Measurements from ENCODE around the gene TMEM63A. TPM values are rescaled to one million over a fixed set of nuclear protein-coding genes. Genes with fewer than 3 reads are reported as not detected.

Gene TMEM63A
- total RNA-seq, 1 experiment from 2014 or later = 93.9 TPM

- H3K4me1 Mint-ChIP-seq (ENCODE audit: low read depth, unreplicated experiment) = peaks cover 7% of the 10 kb centered on the region
- TF ChIP-seq CTCF (IDR thresholded peaks at IDR 0.05; ENCODE audit: insufficient read depth in 1 of 2, low read depth in 1 of 2, low read length in 1 of 2, severe bottlenecking in 1 of 2, unreplicated experiment in 1 of 2) = no peak
- peaks cover 3% of the 10 kb centered on the region; the same call in 1 of the 2 replicates for H3K4me1 ChIP-seq
- no peak overlapping the region for H3K27ac Mint-ChIP-seq (ENCODE audit: unreplicated experiment)
- intact Hi-C loops (cut with micrococcal nuclease; ENCODE audit: unreplicated experiment) = loop anchor here (5.0 kb wide), 1 partner anchor 115 kb away; no protein-coding TSS in a partner anchor
- no peaks in the 10 kb centered on the region for H3K9me3 Mint-ChIP-seq (ENCODE audit: unreplicated experiment)
- H3K36me3 ChIP-seq (ENCODE audit: control insufficient read depth, insufficient read depth, low read length) = peaks cover 14% of the 10 kb centered on the region
- no TSS peak for BruUV-seq (replicated peaks)
- CTCF ChIA-PET = no interaction called here
- DNase-seq = no peak
- H3K27me3 ChIP-seq (replicated peaks; ENCODE audit: control insufficient read depth, insufficient read depth, low read length) = no peaks in the 10 kb centered on the region
- no peaks in the 10 kb centered on the region for H3K27me3 Mint-ChIP-seq (ENCODE audit: insufficient read depth, unreplicated experiment)
- POLR2A ChIA-PET = no interaction called here
- no peaks in the 10 kb centered on the region for H3K9me3 ChIP-seq
- H3K4me3 Mint-ChIP-seq (ENCODE audit: unreplicated experiment) = no peak overlapping the region
- H3K36me3 Mint-ChIP-seq (ENCODE audit: insufficient read depth, unreplicated experiment) = peaks cover 65% of the 10 kb centered on the region
- no peak overlapping the region for H3K4me3 ChIP-seq (ENCODE audit: low read depth, low read length)
Observed at GRCh38 chr1:225862581-225862950, 19.6 kb downstream of the TMEM63A start.

- ChIA-PET POLR2A (no interaction called here), CTCF (no interaction called here)
- no peaks in the 10 kb centered on the region for H3K27me3 ChIP-seq (replicated peaks; ENCODE audit: control insufficient read depth, insufficient read depth, low read length)
- Mint-ChIP-seq H3K9me3 (ENCODE audit: unreplicated experiment) (no peaks in the 10 kb centered on the region), H3K4me1 (ENCODE audit: low read depth, unreplicated experiment) (peaks cover 7% of the 10 kb centered on the region), H3K4me3 (ENCODE audit: unreplicated experiment) (no peak overlapping the region), H3K27me3 (ENCODE audit: insufficient read depth, unreplicated experiment) (no peaks in the 10 kb centered on the region), H3K27ac (ENCODE audit: unreplicated experiment) (no peak overlapping the region), H3K36me3 (ENCODE audit: insufficient read depth, unreplicated experiment) (peaks cover 65% of the 10 kb centered on the region)
- no peak for TF ChIP-seq CTCF (IDR thresholded peaks at IDR 0.05; ENCODE audit: insufficient read depth in 1 of 2, low read depth in 1 of 2, low read length in 1 of 2, severe bottlenecking in 1 of 2, unreplicated experiment in 1 of 2)
- no peak overlapping the region for H3K4me3 ChIP-seq (ENCODE audit: low read depth, low read length)
- no peaks in the 10 kb centered on the region for H3K9me3 ChIP-seq
- peaks cover 3% of the 10 kb centered on the region; the same call in 1 of the 2 replicates for H3K4me1 ChIP-seq
- peaks cover 15% of the 10 kb centered on the region for H3K36me3 ChIP-seq (ENCODE audit: control insufficient read depth, insufficient read depth, low read length)
- intact Hi-C loops (cut with micrococcal nuclease; ENCODE audit: unreplicated experiment) = loop anchor here (5.0 kb wide), 1 partner anchor 115 kb away; no protein-coding TSS in a partner anchor
- no TSS peak for BruUV-seq (replicated peaks)
- DNase-seq = no peak
Observed at GRCh38 chr1:225861834-225862580, 20.2 kb downstream of the TMEM63A start.

GRCh38 chr1:225860876-225861441, 21.2 kb downstream of the TMEM63A start:
- Histone ChIP-seq H3K27me3 (replicated peaks; ENCODE audit: control insufficient read depth, insufficient read depth, low read length) (no peaks in the 10 kb centered on the region), H3K4me1 (peaks cover 3% of the 10 kb centered on the region; the same call in 1 of the 2 replicates), H3K4me3 (ENCODE audit: low read depth, low read length) (no peak overlapping the region), H3K36me3 (ENCODE audit: control insufficient read depth, insufficient read depth, low read length) (peaks cover 12% of the 10 kb centered on the region), H3K9me3 (no peaks in the 10 kb centered on the region)
- BruUV-seq (replicated peaks) = no TSS peak
- intact Hi-C loops (cut with micrococcal nuclease; ENCODE audit: unreplicated experiment) = loop anchor here (5.0 kb wide), 1 partner anchor 116 kb away; no protein-coding TSS in a partner anchor
- Mint-ChIP-seq H3K36me3 (ENCODE audit: insufficient read depth, unreplicated experiment) (peaks cover 65% of the 10 kb centered on the region), H3K27me3 (ENCODE audit: insufficient read depth, unreplicated experiment) (no peaks in the 10 kb centered on the region), H3K9me3 (ENCODE audit: unreplicated experiment) (no peaks in the 10 kb centered on the region), H3K27ac (ENCODE audit: unreplicated experiment) (no peak overlapping the region), H3K4me1 (ENCODE audit: low read depth, unreplicated experiment) (peaks cover 7% of the 10 kb centered on the region), H3K4me3 (ENCODE audit: unreplicated experiment) (no peak overlapping the region)
- DNase-seq = no peak
- CTCF ChIA-PET = interaction anchor here (1.0 kb wide), 1 partner anchor 22 kb away, joined by 3 read pairs; the partner anchor contains the start of gene TMEM63A
- POLR2A ChIA-PET = no interaction called here
- no peak for TF ChIP-seq CTCF (IDR thresholded peaks at IDR 0.05; ENCODE audit: insufficient read depth in 1 of 2, low read depth in 1 of 2, low read length in 1 of 2, severe bottlenecking in 1 of 2, unreplicated experiment in 1 of 2)
